ENCODE measurements around the gene KBTBD4. TPM values are rescaled to one million over a fixed set of nuclear protein-coding genes. Genes with fewer than 3 reads are reported as not detected.

KBTBD4 gene
- total RNA-seq, 1 donor from 2014 or later = 16.6 TPM

- peaks cover 38% of the 10 kb centered on the region for H3K4me1 ChIP-seq
- H3K27ac ChIP-seq = peak overlapping the region; percentile 74
- H3K36me3 ChIP-seq = no peaks in the 10 kb centered on the region
- ATAC-seq (peak; percentile 36), DNase-seq (no peak)
- intact Hi-C loops (cut with DNase I) = no loop called here
- peak overlapping the region; percentile 94 for H3K4me3 ChIP-seq
- no peak for TF ChIP-seq CTCF (IDR thresholded peaks at IDR 0.05)
- no peaks in the 10 kb centered on the region for H3K27me3 ChIP-seq
- H3K9me3 ChIP-seq = no peaks in the 10 kb centered on the region
Measured at GRCh38 chr11:47553406-47553743, 25.4 kb downstream of the KBTBD4 start.

- H3K27ac ChIP-seq = peak within 1 kb of the TSS; percentile 93
- peaks cover 44% of the 10 kb centered on the region for H3K4me1 ChIP-seq
- no peaks in the 10 kb centered on the region for H3K9me3 ChIP-seq
- H3K4me3 ChIP-seq = peak within 1 kb of the TSS; percentile 94
- intact Hi-C loops (cut with DNase I) = no loop called here
- peak; percentile 99 for ATAC-seq
- TF ChIP-seq CTCF (IDR thresholded peaks at IDR 0.05) = peak; percentile 91
- DNase-seq = peak; percentile 96
- H3K27me3 ChIP-seq = no peaks in the 10 kb centered on the region
- H3K36me3 ChIP-seq = no peaks in the 10 kb centered on the region
Measured at GRCh38 chr11:47552566-47553405, 26.0 kb downstream of the KBTBD4 start, which contains the start of gene CELF1. TSS of gene CELF1 (minus strand) at chr11:47553132. CDS start at chr11:47499523, 53,609 bp downstream.

GRCh38 chr11:47552056-47552565 lies 26.7 kb downstream of the KBTBD4 start:
- Histone ChIP-seq H3K27me3 (no peaks in the 10 kb centered on the region), H3K9me3 (no peaks in the 10 kb centered on the region), H3K4me1 (peaks cover 50% of the 10 kb centered on the region), H3K4me3 (peak overlapping the region; percentile 94), H3K27ac (peak overlapping the region; percentile 93), H3K36me3 (no peaks in the 10 kb centered on the region)
- ATAC-seq (peak; percentile 17), DNase-seq (peak; percentile 72)
- no peak for TF ChIP-seq CTCF (IDR thresholded peaks at IDR 0.05)
- intact Hi-C loops (cut with DNase I) = no loop called here

GRCh38 chr11:47551086-47551485 lies 27.7 kb downstream of the KBTBD4 start:
- H3K27ac ChIP-seq = peak overlapping the region; percentile 93
- no peak for DNase-seq
- ATAC-seq = no peak

More at GRCh38 chr11:47551086-47551485, 27.7 kb downstream of the KBTBD4 start:
- intact Hi-C loops (cut with DNase I) = no loop called here
- H3K4me1 ChIP-seq = peaks cover 55% of the 10 kb centered on the region
- no peaks in the 10 kb centered on the region for H3K27me3 ChIP-seq
- no peaks in the 10 kb centered on the region for H3K36me3 ChIP-seq
- H3K9me3 ChIP-seq = no peaks in the 10 kb centered on the region
- peak overlapping the region; percentile 94 for H3K4me3 ChIP-seq
- peak; percentile 14 for TF ChIP-seq CTCF (IDR thresholded peaks at IDR 0.05)

Data from upper lobe of right lung (tissue), 1 donor.